ENCODE results near the gene ENDOD1. TPM values are rescaled to one million over a fixed set of nuclear protein-coding genes. Genes with fewer than 3 reads are reported as not detected.

ENDOD1 gene
- total RNA-seq, 2 experiments from 2014 or later = 3.8 to 4.4 TPM

DNA sequence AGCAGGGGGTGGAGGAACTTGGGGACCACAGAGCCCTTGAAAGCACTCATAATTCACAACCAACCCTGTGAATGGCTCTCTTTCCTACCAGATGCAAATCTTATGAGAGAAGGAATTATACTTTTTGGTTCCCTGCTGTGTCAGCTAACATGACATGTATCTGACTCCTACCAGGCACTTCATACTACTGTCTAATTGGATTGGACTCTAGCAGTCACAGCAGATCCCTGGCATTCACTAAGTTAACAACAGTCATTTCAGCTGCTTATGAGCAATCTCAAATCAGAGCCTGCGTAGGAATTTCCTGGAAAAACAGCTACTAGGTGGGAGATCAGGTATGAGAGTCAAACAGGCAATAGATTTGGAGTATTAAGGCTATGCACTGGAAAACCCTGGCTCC, 11.1 kb upstream of the ENDOD1 start:
- no peak overlapping the region for H3K27ac Mint-ChIP-seq
- H3K36me3 ChIP-seq (ENCODE audit: insufficient read depth, low read length) = no peaks in the 10 kb centered on the region
- no peaks in the 10 kb centered on the region for H3K9me3 ChIP-seq (ENCODE audit: control insufficient read depth in 1 of 2, insufficient read depth in 1 of 2, low read length in 2 of 2)
- TF ChIP-seq, protein P1, sequence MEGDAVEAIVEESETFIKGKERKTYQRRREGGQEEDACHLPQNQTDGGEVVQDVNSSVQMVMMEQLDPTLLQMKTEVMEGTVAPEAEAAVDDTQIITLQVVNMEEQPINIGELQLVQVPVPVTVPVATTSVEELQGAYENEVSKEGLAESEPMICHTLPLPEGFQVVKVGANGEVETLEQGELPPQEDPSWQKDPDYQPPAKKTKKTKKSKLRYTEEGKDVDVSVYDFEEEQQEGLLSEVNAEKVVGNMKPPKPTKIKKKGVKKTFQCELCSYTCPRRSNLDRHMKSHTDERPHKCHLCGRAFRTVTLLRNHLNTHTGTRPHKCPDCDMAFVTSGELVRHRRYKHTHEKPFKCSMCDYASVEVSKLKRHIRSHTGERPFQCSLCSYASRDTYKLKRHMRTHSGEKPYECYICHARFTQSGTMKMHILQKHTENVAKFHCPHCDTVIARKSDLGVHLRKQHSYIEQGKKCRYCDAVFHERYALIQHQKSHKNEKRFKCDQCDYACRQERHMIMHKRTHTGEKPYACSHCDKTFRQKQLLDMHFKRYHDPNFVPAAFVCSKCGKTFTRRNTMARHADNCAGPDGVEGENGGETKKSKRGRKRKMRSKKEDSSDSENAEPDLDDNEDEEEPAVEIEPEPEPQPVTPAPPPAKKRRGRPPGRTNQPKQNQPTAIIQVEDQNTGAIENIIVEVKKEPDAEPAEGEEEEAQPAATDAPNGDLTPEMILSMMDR (IDR thresholded peaks at IDR 0.05) = no peak
- ChIA-PET CTCF (no interaction called here), POLR2A (no interaction called here)
- no peaks in the 10 kb centered on the region for H3K36me3 Mint-ChIP-seq (ENCODE audit: low read depth)
- H3K9me3 Mint-ChIP-seq = no peaks in the 10 kb centered on the region
- H3K27me3 Mint-ChIP-seq = peaks cover 7% of the 10 kb centered on the region
- DNase-seq (no peak), ATAC-seq (ENCODE audit: poor library complexity) (no peak)
- H3K4me3 ChIP-seq (ENCODE audit: low read length) = no peak overlapping the region
- intact Hi-C loops (cut with DNase I, micrococcal nuclease) = loop anchor here in 1 of 2 experiments (10.0 kb wide), 1 partner anchor 626 kb away; no protein-coding TSS in a partner anchor
- H3K27me3 ChIP-seq (ENCODE audit: control insufficient read depth in 1 of 2, insufficient read depth in 2 of 2, low read length in 2 of 2) = no peaks in the 10 kb centered on the region
- no peak overlapping the region for H3K4me3 Mint-ChIP-seq
- H3K27ac ChIP-seq (ENCODE audit: low read depth in 1 of 2, low read length in 2 of 2) = no peak overlapping the region
- no peaks in the 10 kb centered on the region for H3K4me1 ChIP-seq (ENCODE audit: insufficient read depth, low read length)
- no peaks in the 10 kb centered on the region for H3K4me1 Mint-ChIP-seq (ENCODE audit: low read depth)

DNA sequence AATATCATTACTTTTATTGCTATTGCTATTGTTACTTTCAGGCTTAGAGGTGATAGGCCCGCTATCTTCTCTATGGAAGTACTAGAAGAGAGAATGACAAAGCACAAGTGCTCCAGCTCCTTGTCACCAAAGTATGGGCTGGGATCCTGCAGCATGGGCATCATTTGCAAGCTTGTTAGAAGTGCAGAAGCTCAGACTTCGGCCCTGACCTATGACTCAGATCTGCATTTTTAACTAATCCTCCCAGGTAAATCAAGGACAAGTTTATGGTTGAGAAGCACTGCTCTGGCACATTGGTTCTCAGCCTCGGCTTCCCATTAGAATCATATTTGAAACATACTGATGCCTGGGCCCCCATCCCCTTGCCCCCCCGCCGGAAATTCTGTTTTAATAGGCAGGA, 8.6 kb upstream of the ENDOD1 start:
- POLR2A ChIA-PET = interaction anchor here (1.4 to 2.4 kb wide), 2 partner anchors 9 to 14 kb away, joined by 4 to 17 read pairs; partner anchors contain the start of gene ENDOD1
- intact Hi-C loops (cut with DNase I, micrococcal nuclease) = no loop called here

DNA sequence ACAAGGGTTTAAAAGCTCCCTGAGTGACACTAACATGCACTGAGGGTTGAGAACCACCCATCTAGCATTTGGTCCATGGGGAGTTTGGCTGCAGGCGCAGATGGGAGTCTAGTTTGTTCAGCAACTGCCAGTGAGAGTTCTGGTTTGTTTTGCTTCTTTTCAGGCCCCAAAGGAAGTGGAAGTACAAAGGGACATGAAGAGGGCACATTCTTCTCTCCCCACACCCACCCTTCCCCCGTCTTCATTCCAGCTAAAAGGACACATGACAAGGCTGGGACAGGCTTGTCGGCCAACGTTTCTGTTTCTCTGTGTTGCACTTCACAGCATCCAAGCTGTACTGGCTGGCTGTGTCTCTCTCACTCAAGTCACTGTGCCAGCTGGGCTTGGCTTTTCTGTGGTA, 8.2 kb upstream of the ENDOD1 start:
- Histone ChIP-seq H3K4me3 (ENCODE audit: low read length) (no peak overlapping the region), H3K27me3 (ENCODE audit: control insufficient read depth in 1 of 2, insufficient read depth in 2 of 2, low read length in 2 of 2) (no peaks in the 10 kb centered on the region), H3K9me3 (ENCODE audit: control insufficient read depth in 1 of 2, insufficient read depth in 1 of 2, low read length in 2 of 2) (no peaks in the 10 kb centered on the region), H3K36me3 (ENCODE audit: insufficient read depth, low read length) (no peaks in the 10 kb centered on the region), H3K4me1 (ENCODE audit: insufficient read depth, low read length) (no peaks in the 10 kb centered on the region), H3K27ac (ENCODE audit: low read depth in 1 of 2, low read length in 2 of 2) (no peak overlapping the region)
- POLR2A ChIA-PET = interaction anchor here (1.4 to 2.4 kb wide), 2 partner anchors 8 to 14 kb away, joined by 4 to 17 read pairs; partner anchors contain the start of gene ENDOD1
- peaks cover 7% of the 10 kb centered on the region for H3K27me3 Mint-ChIP-seq
- TF ChIP-seq, protein P1 (IDR thresholded peaks at IDR 0.05) = no peak
- ATAC-seq (ENCODE audit: poor library complexity) (no peak), DNase-seq (no peak)
- H3K4me1 Mint-ChIP-seq (ENCODE audit: low read depth) = peaks cover 4% of the 10 kb centered on the region
- no peaks in the 10 kb centered on the region for H3K9me3 Mint-ChIP-seq
- intact Hi-C loops (cut with DNase I, micrococcal nuclease) = no loop called here
- CTCF ChIA-PET = interaction anchor here (2.0 to 2.1 kb wide), 2 partner anchors 8 to 14 kb away, joined by 6 to 7 read pairs; partner anchors contain the start of genes ENDOD1 and SRSF8
- H3K36me3 Mint-ChIP-seq (ENCODE audit: low read depth) = no peaks in the 10 kb centered on the region
- H3K4me3 Mint-ChIP-seq = no peak overlapping the region
- no peak overlapping the region for H3K27ac Mint-ChIP-seq

More for the DNA sequence above, 8.6 kb upstream of the ENDOD1 start:
- no peaks in the 10 kb centered on the region for H3K36me3 ChIP-seq (ENCODE audit: insufficient read depth, low read length)
- DNase-seq = no peak
- no peak overlapping the region for H3K27ac ChIP-seq (ENCODE audit: low read depth in 1 of 2, low read length in 2 of 2)
- no peaks in the 10 kb centered on the region for H3K4me1 ChIP-seq (ENCODE audit: insufficient read depth, low read length)
- H3K9me3 Mint-ChIP-seq = no peaks in the 10 kb centered on the region
- H3K4me3 Mint-ChIP-seq = no peak overlapping the region
- H3K27me3 ChIP-seq (ENCODE audit: control insufficient read depth in 1 of 2, insufficient read depth in 2 of 2, low read length in 2 of 2) = no peaks in the 10 kb centered on the region
- H3K9me3 ChIP-seq (ENCODE audit: control insufficient read depth in 1 of 2, insufficient read depth in 1 of 2, low read length in 2 of 2) = no peaks in the 10 kb centered on the region
- H3K27me3 Mint-ChIP-seq = peaks cover 7% of the 10 kb centered on the region
- ATAC-seq (ENCODE audit: poor library complexity) = no peak
- CTCF ChIA-PET = interaction anchor here (1.0 to 2.1 kb wide), 3 partner anchors 8 to 24 kb away, joined by 3 to 7 read pairs (median 6); partner anchors contain the start of genes ENDOD1 and SRSF8
- TF ChIP-seq, protein P1 (IDR thresholded peaks at IDR 0.05) = no peak
- H3K27ac Mint-ChIP-seq = no peak overlapping the region
- peaks cover 2% of the 10 kb centered on the region for H3K4me1 Mint-ChIP-seq (ENCODE audit: low read depth)
- no peak overlapping the region for H3K4me3 ChIP-seq (ENCODE audit: low read length)
- no peaks in the 10 kb centered on the region for H3K36me3 Mint-ChIP-seq (ENCODE audit: low read depth)
